GM21423 (cell line): ENCODE measurements around the gene ATF7.

Experiments used
- ATAC-seq: cut with Tn5 transposase; IDR thresholded peaks from one replicate; pipeline ENCODE4 v1.9.1; 2021; ENCODE audit warnings: mild to moderate bottlenecking, moderate library complexity; ENCODE audit not compliant: unreplicated experiment

Gene ATF7

DNA sequence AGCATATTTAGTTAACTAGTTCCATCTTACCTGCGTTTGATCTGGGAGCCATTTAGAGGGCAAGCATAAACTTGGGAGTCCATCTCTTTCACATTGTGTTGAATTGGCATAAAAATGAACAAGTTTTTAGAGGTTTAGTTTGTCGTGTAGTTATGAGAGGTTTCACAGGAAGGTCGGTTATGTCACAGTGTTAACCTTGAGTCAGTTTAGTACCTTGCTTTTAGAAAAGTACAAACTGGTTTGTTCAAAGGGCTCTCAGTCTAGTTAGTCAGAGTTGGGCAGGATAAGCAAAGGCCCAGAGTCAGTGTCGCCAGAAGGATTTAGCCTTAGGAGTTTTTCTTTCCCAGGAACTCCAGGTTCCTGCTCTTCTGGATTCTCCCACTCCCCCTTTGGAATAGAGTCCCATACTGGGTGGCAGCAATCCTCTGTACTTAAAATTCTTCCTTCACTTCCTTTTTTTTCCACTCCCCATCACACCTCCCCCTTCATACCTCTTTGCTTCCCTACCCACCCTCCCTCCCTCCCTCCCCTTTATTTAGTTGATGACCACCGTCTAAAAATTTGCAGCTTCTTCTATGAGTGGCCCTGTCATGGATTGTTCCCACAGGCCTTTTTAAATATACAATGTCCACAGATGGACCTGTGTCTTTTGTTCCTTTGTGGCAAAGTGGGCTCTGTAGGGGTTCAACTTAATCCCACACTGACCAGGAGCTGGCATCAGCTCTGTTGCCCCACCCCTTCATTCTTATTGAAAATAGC lies 162.2 kb downstream of the ATF7 start:
- no peak for ATAC-seq

DNA sequence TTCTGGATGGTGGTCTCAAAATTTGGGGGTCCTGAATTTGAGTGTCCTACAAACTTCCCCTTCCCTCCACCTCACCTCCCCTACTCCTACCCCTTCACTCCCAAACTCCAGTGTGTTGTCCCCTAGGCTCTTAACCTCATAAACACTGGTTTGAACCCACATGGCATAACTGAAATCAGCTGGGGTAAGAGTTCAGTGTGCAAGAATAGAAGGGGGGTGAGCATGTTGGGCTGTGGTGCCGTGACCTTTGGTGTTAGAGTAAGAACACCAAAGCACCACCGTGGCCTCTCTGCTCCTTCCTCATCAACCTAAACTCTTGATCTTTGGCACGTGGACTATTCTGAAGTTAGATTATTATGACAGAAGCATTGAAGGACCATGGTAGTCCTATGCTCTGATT lies 163.2 kb downstream of the ATF7 start:
- ATAC-seq, result no peak

DNA sequence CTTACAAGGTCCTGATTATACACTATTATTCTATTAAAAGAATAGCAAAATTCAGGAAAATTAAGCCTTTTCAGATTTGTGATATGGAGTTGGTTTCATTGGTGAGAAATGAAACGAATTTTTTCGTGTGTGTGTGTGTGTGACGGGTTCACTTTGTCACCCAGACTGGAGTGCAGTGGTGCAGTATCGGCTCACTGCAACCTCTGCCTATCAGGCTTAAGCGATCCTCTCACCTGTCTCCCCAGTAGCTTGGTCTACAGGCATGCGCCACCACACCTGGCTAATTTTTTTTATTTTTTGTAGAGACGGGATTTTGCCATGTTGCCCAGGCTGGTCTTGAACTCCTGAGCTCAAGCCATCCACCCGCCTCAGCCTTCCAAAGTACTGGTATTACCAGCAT lies 164.6 kb downstream of the ATF7 start:
- no peak for ATAC-seq

DNA sequence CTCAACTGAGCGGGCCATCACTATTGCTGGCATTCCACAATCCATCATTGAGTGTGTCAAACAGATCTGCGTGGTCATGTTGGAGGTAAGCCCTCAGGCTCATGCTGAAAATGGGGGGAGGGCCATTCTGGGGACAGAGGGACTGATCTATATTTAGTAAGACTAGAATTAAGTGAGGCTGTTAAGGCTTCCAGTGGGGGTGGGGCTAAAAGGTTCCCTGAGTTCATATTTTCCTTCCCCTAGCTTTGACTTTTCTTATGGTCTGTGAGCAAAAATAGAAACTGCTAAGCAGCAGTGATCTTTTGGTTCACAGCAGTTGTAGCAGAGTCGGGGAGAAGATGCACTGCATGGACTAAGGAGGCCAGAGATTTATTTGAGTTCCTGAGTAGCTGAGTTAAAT lies 165.1 kb downstream of the ATF7 start:
- ATAC-seq, result no peak

DNA sequence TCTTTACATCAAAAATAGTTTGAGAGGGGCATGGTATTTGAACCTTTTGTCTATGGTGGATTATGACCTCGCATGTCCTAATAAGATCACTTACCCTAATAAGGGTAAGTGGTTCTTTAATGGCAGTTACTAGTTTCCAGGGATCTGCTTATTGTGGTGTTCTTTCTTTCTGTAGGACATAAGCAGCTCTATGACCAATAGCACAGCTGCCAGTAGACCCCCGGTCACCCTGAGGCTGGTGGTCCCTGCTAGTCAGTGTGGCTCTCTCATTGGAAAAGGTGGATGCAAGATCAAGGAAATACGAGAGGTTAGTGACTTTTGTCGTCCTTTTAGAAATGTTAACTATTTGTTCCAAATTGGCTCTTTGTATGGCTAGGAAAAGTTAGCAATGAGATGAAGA lies 167.1 kb downstream of the ATF7 start:
- no peak for ATAC-seq
